Left colon (tissue), 2 donors: Measurements from ENCODE around the gene SEBOX. TPM values are rescaled to one million over a fixed set of nuclear protein-coding genes. Genes with fewer than 3 reads are reported as not detected.

Source experiments
- ATAC-seq: fragments of 200-7000 bp; cut with Tn5 transposase; one replicate; pipeline ENCODE4 v1.9.1; 2020; ENCODE audit warnings: mild to moderate bottlenecking, moderate library complexity
- DNase-seq, 2 donors: peaks; one replicate each; pipeline ENCODE4 v3.0.0-alpha.2; 2020
- intact Hi-C, 2 donors: fragments of 100-400 bp; cut with DNase I in 1 of 2; cut with micrococcal nuclease in 1 of 2; formaldehyde crosslinking; loops; one replicate each; pipeline versions ENCODE4 v1.11.2 to v1.14.0; 2022; cut with DNase I, micrococcal nuclease
- long read RNA-seq: library from polyadenylated mRNA; unstranded; transcript quantifications from one replicate; pipeline ENCODE4 v2.0.0, GENCODE V29; 2021
- total RNA-seq, 2 donors: library from RNA; stranded (reverse); fragmentation: NEBNext Ultra II Directional; extraction: Animal tissue kit (Norgen Biotek cat#: 25700); gene quantifications; one replicate each; pipeline ENCODE4 v1.2.1, GENCODE V29; 2021
- donor health status: DM: no; HTN: no; CAD: no.
- donor health status: DM: yes; HTN: yes; CAD: no.

SEBOX gene
- not detected for total RNA-seq
- long read RNA-seq: 0 reads

DNA sequence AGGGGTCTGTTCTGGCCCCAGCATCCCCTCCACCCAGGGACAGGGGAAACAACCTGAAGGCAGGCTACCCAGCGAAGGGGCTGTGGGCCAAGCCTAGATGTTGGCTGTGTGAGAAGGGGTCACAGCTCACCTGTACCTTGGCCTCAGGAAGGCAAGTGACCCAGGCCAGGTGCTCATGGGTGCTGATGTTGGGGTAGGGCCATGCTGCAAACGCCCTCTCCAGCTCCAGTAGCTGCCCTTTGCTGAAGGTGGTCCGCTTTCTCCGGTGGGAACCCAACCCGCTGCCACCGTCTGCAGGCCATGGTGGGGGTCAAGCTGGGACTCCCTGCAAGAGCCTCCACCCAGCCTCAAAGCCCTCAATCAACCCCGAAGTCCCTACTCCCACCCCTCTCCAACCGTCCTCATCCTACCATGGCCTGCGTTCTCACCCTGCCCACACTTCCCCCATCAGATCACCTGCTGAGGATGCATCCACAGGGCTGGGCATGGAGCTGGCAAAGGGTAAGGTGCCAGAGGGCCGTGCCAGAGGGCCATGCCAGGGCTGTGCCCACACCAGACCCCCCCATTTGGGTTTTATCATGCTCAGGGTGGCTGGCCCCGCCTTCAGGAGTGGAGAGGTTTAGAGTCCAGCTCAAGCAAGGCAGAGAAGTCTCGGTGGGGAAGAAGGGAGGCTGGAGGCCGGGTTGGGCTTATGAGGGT, at the start of gene SEBOX:
SEBOX (minus strand) TSS at position 535 of the 699 bp plus-strand sequence; CDS start at position 487, 48 bp downstream.
- no peak for DNase-seq
- intact Hi-C loops: no loop called here
- ATAC-seq: no peak

DNA sequence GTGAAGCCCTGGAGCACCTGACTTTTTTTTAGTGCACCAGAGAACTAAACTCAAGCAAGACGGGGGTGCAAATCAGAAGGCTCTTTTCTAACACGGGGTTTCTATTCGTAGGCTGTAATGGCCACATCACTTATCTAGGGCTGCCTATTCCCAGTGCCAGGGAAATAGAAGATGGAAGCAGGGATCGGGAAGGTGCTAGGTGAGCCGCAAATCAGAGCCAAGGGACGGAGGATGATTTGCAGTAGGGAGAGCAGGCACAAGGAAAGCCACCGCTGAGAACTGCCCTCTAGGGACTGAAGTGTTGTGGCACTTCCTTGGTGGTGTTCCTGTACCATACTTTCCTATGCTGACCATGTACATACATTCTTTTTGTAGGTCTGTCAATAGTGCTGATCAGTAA, 48.8 kb upstream of the SEBOX start:
- ATAC-seq (no peak), DNase-seq (no peak)
- intact Hi-C loops: no loop called here

DNA sequence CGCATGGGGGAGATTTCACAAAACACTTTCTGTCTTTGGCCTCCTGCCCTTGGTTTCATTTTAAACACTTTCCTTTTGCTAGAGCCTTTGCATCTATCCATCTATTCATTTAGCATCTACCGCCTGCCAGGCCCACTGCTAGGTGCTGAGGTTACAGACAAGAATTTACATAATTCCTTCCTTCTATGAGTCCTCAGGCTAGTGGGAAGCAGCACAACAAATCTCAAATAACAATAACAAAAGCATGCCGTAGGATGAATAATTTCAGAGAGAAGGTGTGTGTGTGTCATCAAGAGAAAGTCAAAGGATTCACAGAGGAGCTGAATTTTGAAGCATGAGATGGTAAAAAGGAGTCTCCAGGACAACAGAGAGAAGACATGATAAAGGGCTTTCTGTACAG, 47.1 kb upstream of the SEBOX start:
- DNase-seq (no peak), ATAC-seq (no peak)
- intact Hi-C loops: no loop called here

DNA sequence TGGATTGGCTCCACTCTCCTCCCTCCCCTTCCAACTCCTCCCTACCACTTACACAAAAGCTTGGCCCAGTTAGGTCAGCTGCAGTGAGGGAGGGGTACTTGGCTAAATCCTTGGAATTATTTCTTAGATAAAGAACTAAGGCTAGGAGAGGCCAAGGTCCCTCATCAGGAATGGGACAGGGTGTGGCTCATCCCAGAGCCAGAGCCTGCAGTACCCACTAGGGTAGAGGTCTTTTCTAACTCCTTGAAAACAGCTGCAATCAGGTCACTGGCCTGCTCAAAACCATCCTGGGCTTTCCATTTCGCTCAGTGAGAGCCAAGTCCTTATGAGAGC, 42.9 kb upstream of the SEBOX start:
- no peak for DNase-seq
- ATAC-seq: peak; percentile 50
- intact Hi-C loops: no loop called here

DNA sequence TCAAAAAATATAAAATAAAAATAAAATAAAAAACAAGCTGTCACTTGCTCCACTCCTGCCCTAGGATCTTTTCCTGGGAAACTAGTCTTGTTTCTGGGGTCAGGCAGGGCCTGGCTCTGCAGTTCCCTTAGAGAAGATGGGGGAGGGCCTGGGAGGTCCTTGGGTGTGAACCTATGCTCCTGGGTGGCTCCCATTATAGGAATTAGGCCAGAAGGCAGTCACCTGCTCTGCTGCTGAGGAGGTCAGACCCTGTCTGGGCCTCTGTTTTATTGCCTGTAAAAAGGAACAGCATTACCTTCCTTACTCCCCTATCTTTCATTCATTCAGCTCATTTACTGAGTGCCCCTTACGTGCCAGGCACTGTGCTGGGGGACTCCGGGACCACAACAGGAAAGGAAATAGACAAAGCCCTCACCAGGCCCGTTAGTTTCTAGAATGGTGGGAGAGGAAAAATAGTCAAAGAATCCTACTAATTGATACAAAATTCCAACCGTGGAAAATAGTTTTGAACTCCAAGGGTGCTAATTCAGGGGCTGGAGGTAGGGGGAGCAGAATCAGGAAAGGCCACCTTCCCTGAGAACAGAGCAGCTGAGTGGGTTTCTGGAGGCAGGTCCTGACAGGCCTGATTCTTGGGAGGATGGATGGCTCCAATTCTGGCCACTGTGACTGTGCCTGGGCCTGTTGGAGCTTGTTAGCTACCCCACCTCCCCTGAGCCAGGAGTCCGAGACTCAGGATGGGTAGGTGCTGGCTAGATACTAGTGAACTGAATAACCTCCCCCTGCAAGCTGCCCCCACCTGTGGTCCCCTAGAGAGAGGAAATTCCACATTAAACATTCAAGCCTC, 42.4 kb upstream of the SEBOX start:
- intact Hi-C loops: no loop called here
- ATAC-seq (peak; percentile 52), DNase-seq (no peak)

DNA sequence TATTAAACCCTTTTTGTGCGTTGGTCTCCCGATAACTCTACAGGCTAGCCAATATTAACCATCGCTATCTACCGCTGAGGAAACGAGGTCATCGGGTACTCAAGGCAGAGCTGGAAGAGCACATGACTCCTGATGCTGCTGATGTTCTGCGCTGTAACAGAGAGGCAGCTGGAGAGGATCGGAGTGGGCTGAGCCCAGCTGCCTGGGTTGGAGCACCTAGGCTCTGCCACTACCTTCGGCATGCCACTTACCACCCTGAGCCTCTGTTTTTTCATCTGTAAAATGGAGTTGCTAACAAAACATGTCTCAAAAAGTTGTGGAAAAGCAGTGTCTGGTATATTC, 41.4 kb upstream of the SEBOX start:
- no peak for DNase-seq
- ATAC-seq: peak; percentile 30
- intact Hi-C loops: no loop called here

DNA sequence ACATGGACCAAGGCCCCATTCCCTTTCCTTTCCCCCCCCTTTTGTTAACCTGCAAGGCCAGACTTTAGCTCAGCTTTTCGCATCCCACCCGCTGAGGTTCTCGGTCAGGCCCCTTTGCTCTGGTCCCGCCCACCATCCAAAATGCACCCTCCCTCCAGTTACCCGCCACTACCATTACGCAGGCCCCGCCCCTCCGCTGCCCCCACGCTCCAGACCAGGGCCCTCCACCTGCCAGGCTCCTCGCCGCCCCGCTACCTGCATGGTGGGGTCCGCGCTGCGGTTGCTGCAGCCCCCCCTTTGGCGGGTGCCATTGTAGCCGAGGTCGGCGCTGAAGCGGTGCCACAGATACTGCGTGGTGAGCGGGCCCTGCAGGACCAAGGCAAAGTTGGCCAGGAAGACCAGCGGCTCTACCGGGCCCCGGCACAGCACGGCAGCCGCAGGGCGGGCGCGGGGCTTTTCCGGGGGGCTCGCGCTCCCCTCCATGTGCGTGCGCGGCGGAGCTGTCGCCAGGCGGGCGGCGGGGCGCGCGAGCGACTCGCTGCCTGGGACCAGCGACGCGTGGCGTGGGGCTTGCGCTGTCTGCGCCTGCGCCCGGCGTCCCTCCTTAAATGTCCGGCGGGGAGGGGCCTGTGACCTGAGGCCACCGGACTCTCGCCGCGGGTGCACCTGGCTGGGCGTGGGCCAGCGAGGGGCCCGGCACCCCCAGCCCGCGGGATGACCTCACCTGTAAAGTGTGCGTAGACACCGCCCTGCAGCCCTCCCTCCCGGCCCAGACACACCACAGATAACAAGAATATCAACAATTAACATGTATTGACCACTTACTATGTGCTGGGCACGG, 40.9 kb upstream of the SEBOX start, which contains the start of gene SLC46A1:
SLC46A1 (minus strand) TSS at position 581 of the 841 bp plus-strand sequence; CDS start at position 483, 98 bp downstream.
- intact Hi-C loops: no loop called here
- peak; percentile 65 for ATAC-seq
- peak; percentile 64 to 71 for DNase-seq

GRCh38 chr17:28404812-28405570, 40.0 kb upstream of the SEBOX start:
- ATAC-seq: peak; percentile 7
- DNase-seq: peak in 1 of 2 donors; percentile 28
- intact Hi-C loops: no loop called here

DNA sequence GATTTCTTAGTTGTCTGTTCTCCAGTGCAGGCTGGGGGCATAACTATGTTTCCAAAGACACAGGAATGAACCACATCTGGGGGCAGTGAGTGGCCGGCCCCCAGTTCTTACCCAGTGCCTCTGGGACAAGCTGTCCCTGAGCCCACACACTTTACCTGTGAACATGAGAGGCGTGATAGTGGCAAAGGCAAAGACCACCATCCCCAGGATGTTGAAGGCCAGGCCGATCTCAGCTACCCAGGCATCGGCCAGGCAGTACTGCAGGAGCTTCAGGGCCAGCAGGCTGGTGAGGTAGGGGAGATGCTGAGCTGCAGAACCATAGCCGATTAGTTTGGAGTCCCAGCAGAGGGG, 39.4 kb upstream of the SEBOX start:
- ATAC-seq (no peak), DNase-seq (no peak)
- intact Hi-C loops: no loop called here

GRCh38 chr17:28404007-28404406, 39.0 kb upstream of the SEBOX start:
- intact Hi-C loops: no loop called here
- no peak for ATAC-seq
- DNase-seq: no peak

- intact Hi-C loops: no loop called here
- ATAC-seq (no peak), DNase-seq (no peak)
Measured at GRCh38 chr17:28402844-28403243, 37.8 kb upstream of the SEBOX start.

GRCh38 chr17:28402224-28402630, 37.2 kb upstream of the SEBOX start:
- no peak for ATAC-seq
- no peak for DNase-seq
- intact Hi-C loops: no loop called here

DNA sequence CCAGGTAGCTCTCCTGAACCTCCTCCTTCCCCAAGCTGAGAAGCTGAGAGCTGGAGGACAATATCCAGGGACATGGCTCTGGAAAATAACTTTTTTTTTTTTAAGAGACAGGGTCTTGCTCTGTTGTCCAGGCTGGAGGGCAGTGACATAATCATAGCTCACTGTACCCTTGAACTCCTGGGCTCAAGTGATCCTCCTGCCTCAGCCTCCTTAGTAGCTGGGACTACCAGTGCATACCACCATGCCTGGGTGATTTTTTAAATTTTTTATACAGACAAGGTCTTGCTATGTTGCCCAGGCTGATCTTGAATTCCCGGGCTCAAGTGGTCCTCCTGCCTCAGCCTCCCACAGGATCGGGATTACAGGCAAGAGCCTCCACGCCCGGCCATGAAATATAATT, 34.8 kb upstream of the SEBOX start:
- ATAC-seq (no peak), DNase-seq (no peak)
- intact Hi-C loops: no loop called here

- DNase-seq: no peak
- intact Hi-C loops: no loop called here
- ATAC-seq: peak; percentile 20
Measured at GRCh38 chr17:28398280-28398981, 33.4 kb upstream of the SEBOX start.

DNA sequence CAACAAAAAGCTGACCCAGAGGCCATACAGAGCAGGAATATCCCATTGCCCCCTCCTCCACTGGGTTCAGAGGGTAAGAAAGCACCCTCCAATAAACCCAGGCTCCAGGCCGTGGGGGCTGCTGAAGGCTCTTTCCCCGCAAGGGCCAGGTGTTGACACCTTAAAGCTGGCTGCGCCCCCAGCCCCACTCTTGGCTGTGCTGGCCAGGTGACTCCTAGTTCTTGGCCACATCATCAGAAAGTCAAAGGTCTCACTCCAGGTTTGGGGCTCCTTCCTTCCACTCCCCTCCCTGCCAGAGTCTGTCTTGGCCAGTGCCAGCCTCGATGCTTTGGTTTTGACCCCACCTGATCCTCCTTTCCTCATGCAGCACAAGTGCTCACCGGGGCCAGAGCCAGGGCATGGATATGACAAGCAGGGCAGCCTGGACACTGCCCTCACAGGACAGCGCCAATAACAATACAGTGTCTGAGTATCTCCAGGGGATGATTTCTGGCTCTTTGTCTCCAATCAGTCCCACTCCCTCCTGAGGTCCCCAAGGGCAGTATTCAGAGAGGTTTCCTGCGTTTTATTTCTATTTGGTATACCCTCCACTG, 32.8 kb upstream of the SEBOX start:
- no peak for DNase-seq
- intact Hi-C loops: no loop called here
- no peak for ATAC-seq

DNA sequence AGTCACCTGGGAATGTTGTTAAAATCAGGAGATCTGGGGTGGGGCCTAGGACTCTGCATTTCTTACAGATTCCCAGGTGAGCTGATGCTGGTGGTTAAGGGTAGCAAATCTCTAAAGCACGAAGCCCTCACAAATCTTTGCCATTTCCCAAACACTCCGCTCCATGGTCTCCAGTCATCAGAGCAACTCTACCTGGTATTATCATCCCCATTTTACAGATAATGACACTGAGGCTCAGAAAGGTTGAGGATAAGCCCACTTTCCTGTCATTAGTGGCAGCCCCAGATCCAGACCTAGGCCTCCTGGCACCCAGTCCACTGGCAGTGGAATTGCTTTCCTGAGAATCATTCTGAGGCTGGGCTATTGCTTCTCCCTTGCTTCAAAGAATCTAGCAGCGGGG, 32.3 kb upstream of the SEBOX start:
- ATAC-seq (no peak), DNase-seq (no peak)
- intact Hi-C loops: no loop called here

- no peak for DNase-seq
- ATAC-seq: no peak
- intact Hi-C loops: no loop called here
Measured at GRCh38 chr17:28396635-28397239, 31.7 kb upstream of the SEBOX start.

DNA sequence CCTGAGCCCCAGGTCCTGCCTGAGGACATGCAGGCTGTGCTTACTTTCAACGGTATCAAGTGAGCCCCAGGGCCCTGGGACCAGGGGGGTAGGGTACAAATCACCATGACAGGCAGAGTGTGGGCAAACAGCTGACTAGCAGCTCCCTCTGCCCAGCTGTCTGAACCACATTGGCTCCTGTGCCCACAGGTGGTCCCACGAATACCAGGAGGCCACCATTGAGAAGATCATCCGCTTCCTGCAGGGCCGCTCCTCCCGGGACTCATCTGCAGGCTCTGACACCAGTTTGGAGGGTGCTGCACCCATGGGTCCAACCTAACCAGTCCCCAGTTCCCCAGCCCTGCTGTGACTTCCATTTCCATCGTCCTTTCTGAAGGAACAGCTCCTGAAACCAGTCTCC, 31.0 kb upstream of the SEBOX start:
- DNase-seq (no peak), ATAC-seq (no peak)
- intact Hi-C loops: no loop called here
